GM19455 (cell line): ENCODE results near the gene ZSCAN2.
"Not testable (repeated sequence)": the region's sequence is repeated elsewhere in the genome, so short reads cannot be mapped to it uniquely, and the experiment has no call there.

ENCODE experiments used
- ATAC-seq: cut with Tn5 transposase; IDR thresholded peaks from one replicate; pipeline ENCODE4 v1.9.1; 2021; ENCODE audit not compliant: unreplicated experiment

Gene ZSCAN2

DNA sequence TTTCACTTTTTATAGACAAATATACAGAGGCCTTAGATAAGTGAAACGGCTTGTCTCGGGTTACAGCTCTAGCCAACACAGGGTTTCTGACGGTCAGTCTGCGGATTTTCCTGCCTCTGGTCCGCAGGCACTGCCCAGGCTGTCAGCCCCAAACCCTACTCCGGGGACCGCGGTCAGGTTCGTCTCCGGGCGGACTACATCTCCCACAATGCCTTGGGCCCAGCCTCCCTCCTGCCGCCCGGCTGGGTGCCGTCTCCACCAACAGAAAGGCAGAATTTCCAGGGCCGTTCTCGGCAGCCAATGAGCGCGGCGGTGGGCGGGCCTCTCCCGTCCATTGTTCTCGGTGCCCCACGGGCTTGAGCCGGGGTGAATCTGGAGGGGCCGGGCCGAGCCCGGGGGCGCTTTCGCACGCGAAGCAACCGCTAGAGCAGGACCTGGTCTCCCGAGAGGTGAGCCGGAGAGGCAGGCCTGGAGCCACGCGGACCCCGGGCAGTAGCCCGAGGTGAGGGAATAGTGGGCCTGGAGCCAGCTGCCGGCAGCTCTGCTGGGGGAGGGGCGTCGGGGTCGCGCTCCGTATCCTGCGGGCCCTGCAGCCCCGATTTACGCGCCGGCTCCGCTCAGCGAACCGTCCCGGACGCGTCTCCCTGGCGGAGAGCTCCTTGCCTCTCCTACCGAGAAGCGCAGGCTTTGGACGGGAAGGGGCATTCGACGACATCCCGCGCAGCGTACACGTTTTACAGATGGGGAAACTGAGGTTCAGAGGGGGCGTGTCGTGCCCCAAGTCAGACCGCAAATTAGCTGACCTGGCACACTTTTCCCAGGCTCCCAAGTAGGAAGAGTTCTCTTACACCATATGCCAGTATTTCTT, at the start of gene ZSCAN2:
Gene ZSCAN2 (plus strand): TSS at position 323 of the 868 bp plus-strand sequence. CDS start 2,919 bp downstream, outside the sequence.
- peak; percentile 97 for ATAC-seq

DNA sequence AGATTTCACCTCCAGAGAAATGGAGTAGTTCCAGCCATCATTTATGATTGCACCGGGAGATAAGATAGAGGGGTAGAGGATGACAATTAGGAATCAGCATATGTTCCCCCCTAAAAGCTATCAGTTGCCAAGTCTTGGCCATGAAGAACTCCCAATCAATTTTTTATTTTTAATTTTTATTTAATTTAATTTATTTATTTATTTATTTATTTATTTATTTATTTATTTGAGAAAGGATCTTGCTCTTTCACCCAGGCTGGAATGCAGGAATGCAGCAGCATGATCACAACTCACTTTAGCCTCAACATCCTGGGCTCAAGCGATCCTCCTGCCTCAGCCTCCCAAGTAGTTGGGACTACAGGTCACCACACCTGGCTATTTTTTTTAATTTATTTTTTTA, 49.2 kb upstream of the ZSCAN2 start:
- ATAC-seq: not testable (repeated sequence)

DNA sequence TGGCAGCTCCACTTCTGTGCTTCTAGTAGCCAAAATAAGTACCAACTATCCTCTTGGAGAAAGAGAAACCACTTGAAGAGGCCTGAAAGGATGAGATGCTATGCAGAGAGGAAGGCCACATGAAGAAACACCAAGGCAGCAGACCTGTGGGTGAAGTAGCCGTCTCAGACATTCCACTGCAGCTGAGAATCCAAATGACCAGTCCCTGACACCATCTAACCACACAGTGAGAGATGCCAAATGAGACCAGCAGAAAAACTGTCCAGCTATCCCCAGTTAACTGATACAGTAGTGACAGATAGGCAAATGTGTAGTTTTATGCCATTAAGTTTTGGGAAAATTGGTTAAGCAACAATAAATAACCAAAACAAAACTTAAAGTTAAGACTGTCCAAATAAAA, 47.9 kb upstream of the ZSCAN2 start:
- no peak for ATAC-seq

DNA sequence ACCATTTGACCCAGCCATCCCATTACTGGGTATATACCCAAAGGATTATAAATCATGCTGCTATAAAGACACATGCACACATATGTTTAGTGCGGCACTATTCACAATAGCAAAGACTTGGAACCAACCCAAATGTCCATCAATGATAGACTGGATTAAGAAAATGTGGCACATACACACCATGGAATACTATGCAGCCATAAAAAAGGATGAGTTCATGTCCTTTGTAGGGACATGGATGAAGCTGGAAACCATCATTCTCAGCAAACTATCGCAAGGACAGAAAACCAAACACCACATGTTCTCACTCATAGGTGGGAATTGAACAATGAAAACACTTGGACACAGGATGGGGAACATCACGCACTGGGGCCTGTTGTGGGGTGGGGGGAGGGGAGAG, 44.1 kb upstream of the ZSCAN2 start:
- ATAC-seq: not testable (repeated sequence)

DNA sequence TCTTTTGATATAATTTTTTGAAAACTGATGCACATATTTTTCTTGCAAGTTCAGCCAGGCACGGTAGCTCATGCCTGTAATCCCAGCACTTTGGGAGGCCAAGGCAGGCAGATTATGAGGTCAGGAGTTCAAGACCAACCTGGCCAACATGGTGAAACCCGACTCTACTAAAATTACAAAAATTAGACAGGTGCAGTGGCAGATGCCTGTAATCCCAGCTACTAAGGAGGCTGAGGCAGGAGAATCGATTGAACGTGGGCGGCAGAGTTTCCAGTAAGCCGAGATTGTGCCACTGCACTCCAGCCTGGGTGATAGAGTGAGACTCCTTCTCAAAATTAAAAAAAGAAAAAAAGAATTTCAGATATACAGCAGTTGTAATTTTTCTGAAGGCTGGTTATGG, 32.8 kb upstream of the ZSCAN2 start:
- not testable (repeated sequence) for ATAC-seq

DNA sequence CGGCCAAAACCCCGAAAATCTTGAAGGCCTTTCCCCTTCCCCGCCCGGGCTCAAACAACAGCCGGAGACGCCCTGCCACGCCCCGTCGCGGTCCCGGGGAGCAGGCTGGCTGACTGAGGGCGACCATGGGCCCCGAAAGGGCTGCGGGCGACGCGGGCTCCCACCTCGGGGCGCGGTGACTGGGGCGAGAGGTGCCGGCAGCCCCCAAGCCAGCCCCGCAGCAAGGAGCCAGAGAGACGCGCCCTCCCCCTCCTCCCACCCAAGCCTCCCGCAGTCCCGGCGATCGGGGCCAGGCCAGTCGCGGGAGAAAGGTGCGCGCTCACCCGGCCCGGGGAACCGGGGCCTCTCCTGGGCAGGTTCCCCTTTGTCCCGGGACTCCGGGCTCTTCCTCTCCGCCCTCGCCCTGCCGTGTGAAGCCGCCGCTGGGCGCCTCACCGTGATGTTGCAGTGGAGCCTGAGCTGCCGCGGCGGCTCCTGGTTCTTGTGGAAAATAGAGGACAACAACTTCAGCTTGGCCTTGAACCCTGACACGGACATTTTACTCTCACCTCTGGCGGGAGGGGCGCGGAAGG, 30.6 kb upstream of the ZSCAN2 start:
- ATAC-seq: no peak

DNA sequence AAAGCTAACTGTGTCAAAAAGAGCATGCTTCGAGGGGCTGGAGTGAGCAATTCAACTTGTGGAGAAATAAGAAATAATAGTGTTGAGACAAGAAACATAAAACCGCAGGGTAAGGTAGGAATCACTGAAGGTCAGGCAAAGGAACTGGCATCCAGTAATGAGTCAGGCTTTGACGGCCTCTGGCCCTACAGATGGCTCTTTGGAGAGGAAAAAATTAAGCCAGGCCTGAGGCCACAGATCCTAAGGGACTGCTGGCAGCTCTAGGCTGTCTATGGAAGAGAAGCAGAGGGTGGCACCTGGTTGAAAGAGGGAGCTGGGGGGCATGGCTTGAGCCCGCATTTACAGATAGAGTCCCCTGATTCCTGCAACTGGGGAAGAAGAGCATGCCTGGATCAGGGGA, 28.6 kb upstream of the ZSCAN2 start:
- ATAC-seq: no peak

DNA sequence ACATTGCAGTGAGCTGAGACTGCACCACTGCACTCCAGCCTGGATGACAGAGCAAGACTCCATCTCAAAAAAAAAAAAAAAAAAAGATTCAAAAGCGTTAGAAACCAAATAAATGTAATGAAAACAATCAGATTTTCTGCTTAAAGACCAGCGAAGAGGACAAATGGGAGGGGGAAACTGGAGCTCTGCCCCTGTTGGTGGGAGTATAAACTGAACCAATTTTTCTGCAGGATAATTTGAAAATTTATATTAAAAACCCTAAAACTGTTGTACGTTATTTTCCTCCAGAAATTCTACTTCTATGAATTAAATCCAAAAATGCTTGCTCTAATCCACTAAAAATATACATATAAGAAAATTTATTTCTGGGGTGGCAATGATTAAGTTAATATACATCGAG, 25.3 kb upstream of the ZSCAN2 start:
- ATAC-seq: no peak

DNA sequence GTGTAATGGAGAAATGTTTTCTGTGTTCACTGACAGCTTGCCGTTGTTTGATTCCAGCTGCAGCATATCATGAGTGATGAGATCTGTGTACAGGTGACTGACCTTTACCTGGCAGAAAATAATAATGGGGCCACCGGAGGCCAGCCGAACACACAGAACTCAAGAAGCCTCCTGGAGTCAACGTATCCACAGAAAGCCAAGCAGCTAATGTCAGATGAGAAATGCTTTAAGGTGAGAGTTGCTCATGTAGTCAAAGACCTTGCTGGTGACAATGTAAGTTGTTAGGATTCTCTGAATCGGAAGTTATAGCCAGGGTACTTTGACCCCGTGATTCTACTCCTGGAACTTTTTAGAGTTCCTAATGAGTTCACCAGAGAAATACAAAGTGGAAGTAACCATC, 22.9 kb upstream of the ZSCAN2 start:
- ATAC-seq: not testable (repeated sequence)

DNA sequence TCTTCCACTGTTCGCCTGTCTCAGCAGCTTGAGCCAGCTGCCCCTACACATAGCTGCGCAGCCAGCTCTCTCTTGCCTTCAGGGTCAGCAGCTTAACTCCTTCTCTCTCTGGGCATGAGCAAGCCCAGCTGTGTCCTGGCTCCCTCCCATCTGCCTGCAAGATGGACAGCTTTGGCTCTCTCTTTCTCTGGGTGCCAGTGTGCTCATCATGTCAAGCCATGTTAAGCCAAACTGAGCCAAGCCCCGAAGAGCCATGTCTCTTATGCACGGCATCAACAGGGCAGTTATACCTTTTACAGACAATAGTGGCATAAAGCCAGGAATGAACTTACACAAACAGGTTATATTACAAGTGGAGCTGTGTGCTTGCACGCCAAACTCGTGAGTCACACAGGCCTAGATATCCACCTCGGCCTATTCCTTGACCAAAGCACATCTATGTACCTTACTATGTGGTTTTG, 21.5 kb upstream of the ZSCAN2 start:
- ATAC-seq: not testable (repeated sequence)

DNA sequence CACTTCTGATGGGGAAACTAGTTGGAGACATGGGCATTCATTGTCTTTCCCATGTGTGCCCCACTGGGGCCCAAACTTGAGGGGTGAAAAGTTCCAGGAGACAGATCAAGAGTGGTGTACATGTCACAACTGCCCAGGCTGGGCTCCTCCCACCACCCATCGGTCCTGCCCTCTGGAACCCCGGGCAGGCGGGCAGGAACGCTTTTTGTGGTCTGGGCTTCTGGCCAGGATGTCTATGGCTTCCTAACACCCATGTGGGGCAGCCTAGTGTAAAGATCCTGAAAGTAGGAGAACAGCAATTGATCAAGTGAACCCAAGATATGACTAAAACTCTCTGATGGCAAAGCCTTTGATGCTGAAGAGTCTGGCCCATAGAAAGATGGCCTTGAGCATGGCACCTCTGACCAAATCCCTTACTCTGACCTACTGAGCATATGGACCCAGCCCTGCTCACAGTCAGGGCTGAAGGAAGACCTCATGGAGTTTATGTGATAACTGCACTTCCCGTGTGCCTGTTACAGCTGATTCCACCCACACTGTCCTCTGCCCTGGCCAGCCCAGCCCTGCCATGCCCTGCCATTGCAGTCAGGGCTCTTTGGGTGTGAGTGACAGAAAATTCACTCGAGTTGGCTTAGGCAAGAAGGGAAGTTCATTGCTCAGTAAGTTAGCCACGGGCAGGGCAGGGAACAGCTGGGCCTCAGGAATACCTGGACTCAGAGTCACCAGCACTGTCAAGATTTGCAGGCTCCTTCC, 19.0 kb upstream of the ZSCAN2 start:
- not testable (repeated sequence) for ATAC-seq

DNA sequence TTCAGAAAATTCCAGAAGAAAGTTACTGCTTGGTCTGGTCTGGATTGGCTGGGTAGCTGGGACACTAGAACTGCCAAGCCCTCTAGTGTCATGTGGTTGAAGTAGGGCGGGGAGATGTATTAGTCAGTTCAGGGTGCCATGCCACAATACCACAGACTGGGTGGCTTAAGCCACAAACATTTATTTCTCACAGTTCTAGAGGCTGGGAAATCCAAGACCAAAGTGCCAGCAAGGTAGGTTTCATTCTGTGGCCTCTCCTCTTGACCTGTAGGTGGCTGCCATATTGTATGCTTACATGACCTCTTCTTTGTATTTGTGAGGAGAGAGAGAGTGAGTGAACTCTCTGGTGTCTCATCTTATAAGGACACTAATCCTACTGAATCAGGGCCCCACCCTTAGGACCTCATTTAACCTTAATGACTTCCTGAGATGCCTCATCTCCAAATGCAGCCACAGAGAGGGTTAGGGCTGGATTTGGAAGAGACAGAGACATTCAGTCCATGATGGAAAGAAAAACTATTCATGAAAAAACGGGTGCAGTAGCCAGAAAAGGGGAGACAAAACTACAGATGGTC, 18.1 kb upstream of the ZSCAN2 start:
- ATAC-seq: no peak

DNA sequence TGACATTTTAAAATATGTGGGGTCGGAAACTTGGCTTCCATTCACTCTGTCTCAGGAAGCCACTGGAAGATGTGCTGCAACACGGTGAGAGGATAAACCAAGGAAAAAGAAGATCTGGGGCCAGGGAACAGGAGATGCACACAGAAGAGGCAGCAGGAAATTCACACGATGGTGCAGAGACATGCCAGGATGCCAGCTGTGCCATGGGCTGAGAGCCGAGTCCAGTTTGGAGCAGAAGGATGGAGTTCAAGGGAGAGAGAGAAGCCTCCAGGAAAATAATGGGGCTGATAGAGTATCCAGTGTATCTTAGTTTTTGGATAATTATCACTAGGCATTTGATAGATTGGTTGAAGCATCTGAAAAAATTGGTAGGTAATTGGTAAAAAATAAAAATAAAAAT, 16.9 kb upstream of the ZSCAN2 start:
- ATAC-seq: not testable (repeated sequence)

DNA sequence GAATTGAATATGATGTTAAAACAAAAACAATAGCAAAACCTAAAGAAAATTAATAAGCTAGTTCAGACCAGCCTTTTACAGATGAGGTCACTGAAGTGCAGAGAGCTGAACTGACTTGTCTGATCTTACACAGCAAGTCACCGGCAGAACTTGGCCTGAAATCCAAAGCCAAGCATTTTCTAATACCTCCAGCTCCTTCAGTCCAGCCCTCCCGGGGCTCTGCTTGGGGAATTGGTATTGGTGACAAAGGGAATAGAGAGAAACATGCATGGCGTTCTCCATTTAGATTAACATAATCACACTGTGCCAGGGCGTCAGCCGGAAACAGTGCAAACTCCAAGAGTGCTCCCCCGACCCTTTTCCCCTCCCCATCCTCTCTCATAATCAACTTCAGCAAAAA, 14.1 kb upstream of the ZSCAN2 start:
- no peak for ATAC-seq

DNA sequence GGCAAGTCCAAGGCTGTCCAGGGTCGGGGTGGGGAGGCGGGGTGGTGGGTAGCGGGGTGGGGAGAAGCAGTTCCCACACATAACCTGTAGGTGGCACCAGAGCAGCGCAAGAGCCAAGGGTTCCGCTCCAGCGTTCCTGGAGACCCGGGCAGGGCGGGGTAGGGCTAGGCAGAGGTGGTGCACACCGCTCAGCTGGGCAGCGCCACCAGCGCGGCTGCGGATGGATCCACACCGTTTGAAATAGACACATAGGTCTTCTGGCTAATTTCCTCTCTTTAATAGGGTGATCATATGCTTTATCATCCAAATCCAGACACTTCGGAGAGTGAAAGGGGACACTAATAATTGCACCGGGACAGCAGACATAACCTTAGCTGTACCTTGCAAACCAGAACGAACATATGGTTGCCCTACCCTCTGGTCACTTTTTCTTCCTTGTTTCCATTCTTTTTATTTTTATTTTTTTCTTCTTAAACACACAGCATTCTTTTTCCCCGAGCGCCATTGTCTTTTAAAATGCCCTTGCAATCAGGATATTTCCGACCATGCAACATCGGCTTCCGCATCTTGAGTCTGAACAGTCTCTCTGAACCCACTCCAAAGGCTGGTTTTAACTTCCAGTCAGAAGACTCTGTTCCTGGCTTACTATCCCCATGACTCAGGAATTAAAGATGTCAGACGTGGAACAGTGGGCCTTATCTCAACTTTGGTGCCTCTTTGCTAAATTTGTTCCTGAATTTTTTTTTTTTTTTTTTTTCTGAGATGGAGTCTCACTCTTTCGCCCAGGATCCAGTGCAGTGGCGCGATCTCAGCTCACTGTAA, 12.5 kb upstream of the ZSCAN2 start:
- ATAC-seq: peak; percentile 93

DNA sequence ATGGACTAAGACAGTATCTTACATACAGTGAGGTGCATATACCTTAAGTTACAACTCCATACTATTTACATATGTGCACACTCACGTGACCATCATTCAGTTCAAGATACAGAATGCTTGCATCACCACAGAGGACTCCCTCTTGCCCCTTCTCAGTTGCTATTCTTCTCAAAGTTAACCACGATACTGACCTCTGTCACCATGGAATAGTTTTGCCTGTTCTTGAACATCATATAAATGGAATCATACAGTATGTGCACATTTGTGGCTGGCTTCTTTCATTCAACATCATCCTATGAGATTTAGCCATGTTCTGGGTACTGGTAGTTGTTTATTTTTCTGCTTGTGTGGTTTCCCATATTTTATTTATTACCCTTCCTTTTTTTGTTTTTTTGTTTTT, 10.4 kb upstream of the ZSCAN2 start:
- no peak for ATAC-seq

DNA sequence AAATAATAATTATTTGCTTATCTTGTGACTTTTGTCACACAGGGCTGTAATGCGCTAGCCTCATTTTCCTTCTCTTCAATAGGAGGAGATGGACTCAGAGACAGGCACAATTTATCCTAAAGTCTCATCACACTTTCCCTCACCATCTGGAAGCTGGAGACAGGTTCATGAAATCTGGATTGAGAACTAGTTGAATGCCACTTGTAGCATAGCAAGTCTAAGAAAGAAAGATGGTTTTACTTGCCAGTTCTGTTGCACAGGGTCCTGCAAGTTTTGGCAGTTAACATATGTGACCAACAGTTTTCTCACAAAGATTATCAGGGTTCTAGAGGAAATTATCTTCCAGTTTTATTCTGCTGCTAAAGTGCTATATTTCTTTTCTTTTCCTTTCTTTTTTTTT, 9.0 kb upstream of the ZSCAN2 start:
- no peak for ATAC-seq

DNA sequence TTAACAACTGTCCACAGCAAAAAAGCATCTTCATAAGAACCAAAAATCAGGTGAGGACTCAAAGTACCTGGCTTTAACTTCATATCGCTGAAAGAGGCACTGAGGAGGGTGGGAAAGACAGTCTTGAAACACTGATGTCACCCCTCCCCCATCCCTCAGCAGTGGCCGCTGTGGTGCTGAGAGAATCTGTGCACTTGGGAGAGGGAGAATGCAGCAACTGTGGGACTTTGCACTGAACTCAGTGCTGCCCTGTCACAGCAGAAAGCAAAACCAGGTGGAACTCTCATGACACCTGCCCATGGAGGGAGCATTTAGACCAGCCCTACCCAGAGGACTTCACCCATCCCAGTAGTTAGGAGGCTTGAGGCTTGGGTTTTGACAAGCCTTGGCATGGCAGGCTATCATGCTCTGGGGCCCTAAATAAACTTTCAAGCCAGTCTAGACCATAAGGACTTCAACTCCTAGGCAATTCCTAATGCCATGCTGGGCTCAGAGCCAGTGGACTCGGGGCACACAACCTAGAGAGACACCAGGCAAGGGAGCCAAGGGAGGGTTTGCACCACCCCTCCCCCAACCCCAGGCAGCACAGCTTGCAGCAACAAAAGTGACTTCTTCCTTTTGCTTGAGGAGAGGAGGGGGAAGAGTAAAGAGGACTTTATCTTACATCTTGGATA, 6.1 kb upstream of the ZSCAN2 start:
- no peak for ATAC-seq

DNA sequence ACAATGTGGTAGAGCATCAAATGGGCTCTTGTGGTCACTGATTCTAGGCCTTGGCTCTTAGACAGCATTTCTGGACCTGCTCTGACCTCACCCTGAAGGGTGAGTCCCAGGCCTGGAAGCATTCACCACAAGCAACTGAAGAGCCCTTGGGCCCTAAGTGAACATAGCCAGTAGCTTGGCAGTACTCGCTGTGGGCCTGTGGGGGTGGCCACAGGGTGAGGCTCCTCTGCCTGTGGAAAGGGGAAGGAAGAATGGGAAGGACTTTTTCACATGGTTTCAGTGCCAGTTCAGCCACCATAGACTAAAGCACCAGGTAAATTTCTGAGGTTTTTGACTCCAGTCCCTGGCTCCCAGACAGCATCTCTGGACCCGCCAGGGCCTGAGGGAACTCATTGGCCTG, 5.1 kb upstream of the ZSCAN2 start:
- no peak for ATAC-seq

DNA sequence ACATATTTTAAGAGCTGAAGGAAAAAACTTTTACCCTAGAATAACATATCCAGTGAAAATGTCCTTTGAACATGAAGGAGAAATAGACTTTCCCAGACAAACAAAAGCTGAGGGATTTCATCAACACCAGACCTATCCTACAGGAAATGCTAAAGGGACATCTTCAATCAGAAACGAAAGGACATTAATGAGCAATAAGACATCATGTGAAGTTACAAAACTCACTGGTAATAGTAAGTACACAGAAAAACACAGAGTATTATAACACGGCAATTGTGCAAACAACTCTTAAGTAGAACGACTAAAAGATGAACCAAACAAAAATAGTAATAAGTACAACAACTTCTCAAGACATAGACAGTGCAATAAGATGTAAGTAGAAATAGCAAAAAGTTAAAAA, 3.5 kb upstream of the ZSCAN2 start:
- no peak for ATAC-seq
